ENCODE measurements around the gene CTAG1B. TPM values are rescaled to one million over a fixed set of nuclear protein-coding genes. Genes with fewer than 3 reads are reported as not detected.

CTAG1B gene
- total RNA-seq, 1 donor from 2014 or later, result not detected

- H3K9me3 ChIP-seq, result no peaks in the 10 kb centered on the region
- no peak overlapping the region for H3K4me3 ChIP-seq
- peak; percentile 69 to 72 for ATAC-seq
- no peaks in the 10 kb centered on the region for H3K36me3 ChIP-seq
- H3K4me1 ChIP-seq, result no peaks in the 10 kb centered on the region
- H3K27ac ChIP-seq, result no peak overlapping the region
- no peak for DNase-seq
- H3K27me3 ChIP-seq (ENCODE audit: low read depth), result no peaks in the 10 kb centered on the region
- intact Hi-C loops (cut with DNase I), result no loop called here
- TF ChIP-seq CTCF (IDR thresholded peaks at IDR 0.05), result no peak
These were observed 15.3 kb downstream of the CTAG1B start for GRCh38 chrX:154603438-154604430.

GRCh38 chrX:154602766-154603437 lies 16.2 kb downstream of the CTAG1B start:
- H3K36me3 ChIP-seq, result no peaks in the 10 kb centered on the region
- H3K4me3 ChIP-seq, result no peak overlapping the region
- TF ChIP-seq CTCF (IDR thresholded peaks at IDR 0.05), result no peak
- no peaks in the 10 kb centered on the region for H3K9me3 ChIP-seq
- ATAC-seq, result no peak
- H3K27ac ChIP-seq, result no peak overlapping the region
- intact Hi-C loops (cut with DNase I), result no loop called here
- H3K27me3 ChIP-seq (ENCODE audit: low read depth), result no peaks in the 10 kb centered on the region
- H3K4me1 ChIP-seq, result no peaks in the 10 kb centered on the region
- DNase-seq, result no peak

GRCh38 chrX:154602226-154602625 lies 16.9 kb downstream of the CTAG1B start:
- no peak overlapping the region for H3K27ac ChIP-seq
- no peaks in the 10 kb centered on the region for H3K36me3 ChIP-seq
- H3K27me3 ChIP-seq (ENCODE audit: low read depth), result no peaks in the 10 kb centered on the region
- H3K4me3 ChIP-seq, result no peak overlapping the region
- no peaks in the 10 kb centered on the region for H3K9me3 ChIP-seq
- DNase-seq (no peak), ATAC-seq (no peak)
- TF ChIP-seq CTCF (IDR thresholded peaks at IDR 0.05), result no peak
- H3K4me1 ChIP-seq, result no peaks in the 10 kb centered on the region
- intact Hi-C loops (cut with DNase I), result no loop called here

GRCh38 chrX:154600759-154601374 lies 18.2 kb downstream of the CTAG1B start:
- no peak for TF ChIP-seq CTCF (IDR thresholded peaks at IDR 0.05)
- intact Hi-C loops (cut with DNase I), result no loop called here
- Histone ChIP-seq H3K4me3 (no peak overlapping the region), H3K27ac (no peak overlapping the region), H3K4me1 (no peaks in the 10 kb centered on the region), H3K9me3 (no peaks in the 10 kb centered on the region), H3K27me3 (ENCODE audit: low read depth) (no peaks in the 10 kb centered on the region), H3K36me3 (no peaks in the 10 kb centered on the region)
- DNase-seq (no peak), ATAC-seq (peak in 1 of 2 donors; percentile 27)

- Histone ChIP-seq H3K4me1 (no peaks in the 10 kb centered on the region), H3K9me3 (no peaks in the 10 kb centered on the region), H3K27ac (no peak overlapping the region), H3K4me3 (no peak overlapping the region), H3K27me3 (ENCODE audit: low read depth) (no peaks in the 10 kb centered on the region), H3K36me3 (no peaks in the 10 kb centered on the region)
- DNase-seq (no peak), ATAC-seq (no peak)
- intact Hi-C loops (cut with DNase I), result no loop called here
- no peak for TF ChIP-seq CTCF (IDR thresholded peaks at IDR 0.05)
These were observed 19.6 kb downstream of the CTAG1B start for GRCh38 chrX:154599531-154599930.
